ENCODE measurements around the gene AOAH. TPM values are rescaled to one million over a fixed set of nuclear protein-coding genes. Genes with fewer than 3 reads are reported as not detected.

Gene AOAH
- total and polyA plus RNA-seq, 8 donors: 1.6 to 35.8 (median 4.3) TPM; not detected in 1

- no peak for DNase-seq
- intact Hi-C loops (cut with DNase I; ENCODE audit: low total_unique reads): no loop called here
- 55 to 85% (median 67%) methylated on average over 2 of the region's 2 CpGs for WGBS, 5 donors
These were observed 10.9 kb upstream of the AOAH start for GRCh38 chr7:36735172-36735571.

GRCh38 chr7:36734731-36735130 is 10.4 kb upstream of the AOAH start:
- Histone ChIP-seq H3K36me3 (no peaks in the 10 kb centered on the region), H3K27ac (no peak overlapping the region), H3K4me3 (no peak overlapping the region), H3K4me1 (peaks cover 0 to 10% (median 0%) of the 10 kb centered on the region in 4 donors), H3K27me3 (no peaks in the 10 kb centered on the region), H3K9me3 (peaks cover 0 to under 1% (median 0%) of the 10 kb centered on the region in 4 donors)
- TF ChIP-seq CTCF (IDR thresholded peaks at IDR 0.05): no peak
- no peak for TF ChIP-seq EP300 (IDR thresholded peaks at IDR 0.05)
- TF ChIP-seq POLR2AphosphoS5 (IDR thresholded peaks at IDR 0.05): no peak
- no peak for TF ChIP-seq POLR2A (IDR thresholded peaks at IDR 0.05)
- intact Hi-C loops (cut with DNase I; ENCODE audit: low total_unique reads): no loop called here
- 80 to 93% (median 86%) methylated on average over 3 of the region's 3 CpGs for WGBS, 5 donors
- DNase-seq: no peak

More at GRCh38 chr7:36735172-36735571, 10.9 kb upstream of the AOAH start:
- no peak overlapping the region for H3K4me3 ChIP-seq
- no peak overlapping the region for H3K27ac ChIP-seq
- TF ChIP-seq POLR2A (IDR thresholded peaks at IDR 0.05) (no peak), POLR2AphosphoS5 (IDR thresholded peaks at IDR 0.05) (no peak)
- no peaks in the 10 kb centered on the region for H3K36me3 ChIP-seq
- H3K4me1 ChIP-seq: peaks cover 0 to 10% (median 0%) of the 10 kb centered on the region in 4 donors
- H3K27me3 ChIP-seq: no peaks in the 10 kb centered on the region
- no peaks in the 10 kb centered on the region for H3K9me3 ChIP-seq

- Histone ChIP-seq H3K27me3 (no peaks in the 10 kb centered on the region), H3K36me3 (no peaks in the 10 kb centered on the region), H3K4me3 (no peak overlapping the region), H3K27ac (no peak overlapping the region), H3K4me1 (peaks cover 0 to 10% (median 0%) of the 10 kb centered on the region in 4 donors), H3K9me3 (peaks cover 0 to 8% (median 0%) of the 10 kb centered on the region in 4 donors)
- TF ChIP-seq POLR2A (IDR thresholded peaks at IDR 0.05): no peak
- TF ChIP-seq CTCF (IDR thresholded peaks at IDR 0.05): no peak
- no peak for TF ChIP-seq EP300 (IDR thresholded peaks at IDR 0.05)
- TF ChIP-seq POLR2AphosphoS5 (IDR thresholded peaks at IDR 0.05): no peak
- 89 to 95% (median 91%) methylated on average over 3 of the region's 3 CpGs for WGBS, 5 donors
- DNase-seq: no peak
- intact Hi-C loops (cut with DNase I; ENCODE audit: low total_unique reads): no loop called here
These were observed 9.1 kb upstream of the AOAH start for GRCh38 chr7:36733411-36733810.

GRCh38 chr7:36732806-36733205 is 8.5 kb upstream of the AOAH start:
- DNase-seq: no peak
- Histone ChIP-seq H3K4me1 (peaks cover 0 to 10% (median 0%) of the 10 kb centered on the region in 4 donors), H3K27me3 (no peaks in the 10 kb centered on the region), H3K27ac (no peak overlapping the region), H3K9me3 (peaks cover 0 to 8% (median 0%) of the 10 kb centered on the region in 4 donors), H3K36me3 (no peaks in the 10 kb centered on the region), H3K4me3 (no peak overlapping the region)
- WGBS, 5 donors: 70 to 100% (median 81%) methylated on average over 1 of the region's 1 CpG
- intact Hi-C loops (cut with DNase I; ENCODE audit: low total_unique reads): no loop called here
- no peak for TF ChIP-seq POLR2A (IDR thresholded peaks at IDR 0.05)
- TF ChIP-seq EP300 (IDR thresholded peaks at IDR 0.05): no peak
- TF ChIP-seq CTCF (IDR thresholded peaks at IDR 0.05): no peak
- TF ChIP-seq POLR2AphosphoS5 (IDR thresholded peaks at IDR 0.05): no peak

GRCh38 chr7:36730046-36730445 is 5.8 kb upstream of the AOAH start:
- no peaks in the 10 kb centered on the region for H3K36me3 ChIP-seq
- H3K4me1 ChIP-seq: peaks cover 0 to 15% (median 0%) of the 10 kb centered on the region in 4 donors
- WGBS, 5 donors: 70 to 98% (median 95%) methylated on average over 2 of the region's 2 CpGs
- no peak overlapping the region for H3K27ac ChIP-seq
- peaks cover 0 to 8% (median 0%) of the 10 kb centered on the region in 4 donors for H3K9me3 ChIP-seq
- no peaks in the 10 kb centered on the region for H3K27me3 ChIP-seq
- no peak for DNase-seq
- H3K4me3 ChIP-seq: no peak overlapping the region
- intact Hi-C loops (cut with DNase I; ENCODE audit: low total_unique reads): no loop called here
- TF ChIP-seq EP300 (IDR thresholded peaks at IDR 0.05): no peak
- no peak for TF ChIP-seq CTCF (IDR thresholded peaks at IDR 0.05)
- TF ChIP-seq POLR2A (IDR thresholded peaks at IDR 0.05): no peak
- TF ChIP-seq POLR2AphosphoS5 (IDR thresholded peaks at IDR 0.05): no peak
